ENCODE data around the gene PPP1R27.
A peak's percentile ranks its signal among the peaks of the same experiment; 100 is the strongest.

GRCh38 chr17:81869221-81870130 is 34.6 kb upstream of the PPP1R27 start:
- peak; percentile 89 to 90 for TF ChIP-seq CTCF (IDR thresholded peaks at IDR 0.05; ENCODE audit: extremely low read depth in 1 of 2, insufficient read depth in 1 of 2, low read depth in 1 of 2, low read length in 2 of 2)
- TF ChIP-seq POLR2AphosphoS5 (IDR thresholded peaks at IDR 0.05; ENCODE audit: insufficient read depth, low read depth, low read length) = no peak

Measured in endothelial cell of umbilical vein (primary cell).